Stimulated activated CD4-positive, alpha-beta T cell treated with anti-CD3 and anti-CD28 coated beads, Interleukin-1b, Interleukin-23, amount 100 ng/mL, for 48 hours (primary cell): ENCODE data around the gene MEX3D.
"Not testable (repeated sequence)": the region's sequence is repeated elsewhere in the genome, so short reads cannot be mapped to it uniquely, and the experiment has no call there.

Experiments
- DNase-seq: peaks from one replicate; pipeline ENCODE4 v3.0.0-alpha.2; 2020

Gene MEX3D

GRCh38 chr19:1570836-1571235 lies 2.7 kb upstream of the MEX3D start:
- no peak for DNase-seq

- no peak for DNase-seq
These were observed 1.9 kb upstream of the MEX3D start for GRCh38 chr19:1569997-1570396.

GRCh38 chr19:1567848-1568227 lies 287 bp downstream of the MEX3D start:
- DNase-seq: no peak

GRCh38 chr19:1567116-1567847 lies 843 bp downstream of the MEX3D start:
- DNase-seq: no peak

GRCh38 chr19:1566392-1567115 lies 1.6 kb downstream of the MEX3D start:
- no peak for DNase-seq

- no peak for DNase-seq
These were observed 4.9 kb downstream of the MEX3D start for GRCh38 chr19:1563251-1563650.

DNA sequence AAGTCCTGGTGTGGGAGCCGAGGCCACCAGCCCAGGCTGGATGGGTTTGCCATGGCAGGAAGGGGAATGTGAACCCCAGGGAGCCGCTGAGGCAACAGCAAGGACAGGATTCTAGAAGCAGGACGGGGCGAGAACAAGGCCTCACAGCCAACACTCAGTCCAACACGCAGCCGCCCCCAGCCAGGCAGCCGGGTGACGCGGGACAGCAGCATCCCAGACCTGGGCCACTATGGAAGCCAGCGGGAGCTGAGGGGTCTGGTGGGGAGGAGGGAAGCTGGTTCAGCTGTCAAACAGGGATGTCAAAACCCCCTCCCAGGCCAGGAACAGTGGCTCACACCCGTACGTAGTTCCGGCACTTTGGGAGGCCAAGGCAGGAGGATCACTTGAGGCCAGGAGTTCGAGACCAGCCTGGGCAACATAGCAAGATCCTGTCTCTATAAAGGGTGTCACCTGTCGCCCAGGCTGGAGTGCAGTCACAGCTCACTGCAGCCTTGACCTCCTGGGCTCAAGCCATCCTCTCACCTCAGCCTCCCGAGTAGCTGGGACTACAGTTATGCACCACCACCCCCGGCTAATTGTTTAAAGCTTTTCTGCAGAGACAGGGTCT lies 6.8 kb downstream of the MEX3D start:
- DNase-seq: no peak

DNA sequence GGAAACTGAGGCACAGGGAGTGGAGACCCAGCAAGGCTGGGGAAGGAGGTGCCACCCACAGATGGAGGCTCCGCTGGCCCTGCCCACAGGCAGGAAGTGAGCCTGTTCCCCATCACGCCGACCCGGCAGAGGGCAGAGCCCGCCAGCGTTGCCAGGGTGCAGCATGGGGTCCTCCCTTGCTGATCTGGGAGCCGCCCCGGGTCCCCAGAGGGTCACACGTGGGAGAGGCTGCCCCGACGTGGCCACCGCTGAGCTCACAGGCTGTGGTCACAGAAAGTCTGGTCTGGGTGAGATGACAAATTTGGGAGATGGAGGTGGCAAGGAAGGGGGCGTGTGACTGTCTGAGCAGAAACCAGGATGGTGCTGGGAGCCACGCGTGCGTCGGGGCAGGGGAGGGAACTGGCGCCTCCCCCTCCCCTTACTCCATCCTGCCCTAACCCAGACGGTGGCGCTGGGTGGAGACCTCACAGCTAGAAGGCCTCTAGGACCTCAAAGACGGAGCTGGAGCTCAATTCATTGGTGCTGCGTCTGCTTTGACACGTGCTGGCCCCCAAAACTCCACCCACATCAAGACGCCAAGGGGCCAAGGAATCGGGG lies 7.7 kb downstream of the MEX3D start:
- no peak for DNase-seq

DNA sequence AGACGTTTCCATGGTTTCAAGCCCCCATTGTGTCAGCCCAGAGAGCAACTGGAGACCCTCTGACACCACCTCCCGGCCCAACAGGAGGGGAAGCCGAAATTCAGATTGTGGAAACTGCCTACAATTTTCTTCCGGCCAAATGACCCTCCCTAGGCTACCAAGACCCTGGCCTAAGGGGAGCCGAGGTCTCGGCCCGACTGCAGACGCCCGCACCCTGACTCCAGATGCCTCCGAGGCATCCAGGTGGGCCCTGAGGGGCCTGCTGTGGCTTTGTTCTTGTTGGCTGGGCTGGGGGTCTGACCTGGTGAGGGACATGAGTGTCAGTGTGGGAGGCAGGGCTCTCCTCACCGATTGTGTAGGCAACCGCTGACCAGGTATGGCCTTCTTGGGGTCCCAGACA lies 9.6 kb downstream of the MEX3D start:
- DNase-seq: no peak

DNA sequence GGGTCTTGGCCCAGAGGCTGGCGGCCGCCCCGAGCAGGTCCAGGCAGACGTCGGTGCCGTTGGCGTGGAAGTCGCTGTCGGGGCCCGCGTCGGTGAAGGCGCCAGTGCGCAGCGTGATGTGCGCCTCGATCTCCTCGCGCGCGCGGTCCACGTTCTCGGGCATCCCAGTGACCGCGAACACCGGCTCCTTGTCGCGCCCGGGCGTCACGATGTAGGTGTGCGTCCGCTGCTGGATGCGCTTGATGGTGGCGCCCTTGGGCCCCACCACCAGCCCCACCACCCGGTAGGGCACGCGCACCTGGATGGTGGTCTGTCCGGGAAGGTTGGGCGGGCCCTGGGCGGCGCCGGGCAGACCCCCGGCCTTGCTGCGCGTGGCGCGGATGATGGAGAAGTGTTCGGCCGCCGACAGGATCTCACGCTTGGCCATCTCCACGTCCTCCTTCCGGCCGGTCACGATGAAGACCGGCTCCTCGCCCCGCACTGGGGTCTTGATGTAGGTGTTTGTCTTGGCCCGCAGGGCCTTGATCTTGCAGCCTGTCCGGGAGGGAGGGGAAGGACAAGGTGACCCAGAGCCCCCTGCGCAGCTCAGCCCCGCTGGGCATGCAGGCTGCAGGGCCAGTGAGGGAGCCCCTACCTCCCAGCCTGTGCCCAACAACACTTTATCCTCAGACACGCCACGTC lies 11.6 kb downstream of the MEX3D start:
- DNase-seq: no peak

- no peak for DNase-seq
These were observed 12.4 kb downstream of the MEX3D start for GRCh38 chr19:1555487-1556389.

DNA sequence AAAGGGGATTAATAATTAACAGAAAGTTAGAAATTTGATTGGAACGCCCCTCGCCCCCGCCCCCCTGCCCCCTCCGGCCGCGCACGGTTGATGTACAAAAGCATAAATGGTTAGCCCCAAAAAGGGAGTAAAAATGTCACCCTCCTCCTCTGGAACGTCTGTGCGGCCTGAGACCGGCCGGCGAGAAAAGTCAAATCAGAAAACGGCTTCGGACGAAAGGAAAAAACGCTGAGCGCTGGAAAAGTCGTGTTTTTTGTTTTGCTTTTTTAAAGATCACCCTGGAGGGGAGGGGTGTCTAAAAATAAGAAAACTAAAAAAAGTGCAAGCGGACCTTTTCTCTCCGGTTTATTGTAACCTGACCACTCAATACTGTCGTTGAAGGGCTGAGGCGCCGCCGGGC lies 13.2 kb downstream of the MEX3D start:
- DNase-seq: no peak

- no peak for DNase-seq
These were observed 14.7 kb downstream of the MEX3D start for GRCh38 chr19:1553415-1553814.

- DNase-seq: no peak
These were observed 16.8 kb downstream of the MEX3D start for GRCh38 chr19:1551068-1552040.

DNA sequence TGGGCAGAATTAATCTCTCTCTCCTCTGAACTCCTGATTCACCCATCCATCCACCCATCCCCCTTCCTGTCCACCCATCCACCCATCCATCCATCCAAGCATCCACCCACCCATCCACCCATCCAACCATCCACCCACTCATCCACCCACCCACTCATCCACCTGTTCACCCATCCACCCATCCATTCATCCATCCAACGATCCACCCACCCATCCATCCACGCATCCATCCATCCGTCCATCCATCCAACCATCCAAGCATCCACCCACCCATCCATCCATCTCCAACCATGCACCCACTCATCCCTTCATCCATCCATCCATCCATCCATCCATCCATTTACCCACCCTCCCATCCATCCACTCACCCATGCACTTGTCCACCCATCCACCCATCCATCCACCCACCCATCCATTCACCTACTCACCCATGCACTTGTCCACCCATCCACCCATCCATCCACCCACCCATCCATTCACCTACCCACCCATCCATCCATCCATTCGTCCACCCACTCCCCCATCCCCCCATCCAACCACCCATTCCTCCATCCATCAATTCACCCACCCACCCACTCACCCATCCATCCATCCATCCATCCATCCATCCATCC lies 18.7 kb downstream of the MEX3D start:
- DNase-seq: no peak

GRCh38 chr19:1540365-1540925 lies 27.7 kb downstream of the MEX3D start:
- no peak for DNase-seq

- not testable (repeated sequence) for DNase-seq
These were observed 28.4 kb downstream of the MEX3D start for GRCh38 chr19:1539749-1540148.

DNA sequence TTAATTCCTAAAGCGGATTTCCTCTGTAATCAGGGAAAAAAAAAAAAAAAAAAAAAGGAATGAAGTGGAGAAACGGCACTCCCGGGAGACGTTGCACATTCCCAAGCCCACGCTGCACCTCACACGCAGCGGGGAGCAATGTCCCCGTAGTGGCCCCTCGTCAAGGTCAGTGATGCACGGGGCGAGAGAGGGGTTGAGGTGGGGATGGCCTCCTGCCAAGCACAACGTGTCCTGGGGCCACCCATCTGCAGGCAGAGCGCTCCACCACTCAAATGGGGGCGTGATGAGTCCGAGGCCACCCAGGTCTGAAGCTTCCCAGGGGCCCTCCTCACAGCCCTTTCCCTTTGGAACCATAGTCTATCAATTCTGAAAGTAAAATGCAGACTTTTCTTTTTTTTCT lies 29.1 kb downstream of the MEX3D start:
- DNase-seq: no peak

GRCh38 chr19:1535699-1536098 lies 32.4 kb downstream of the MEX3D start:
- DNase-seq: not testable (repeated sequence)

DNA sequence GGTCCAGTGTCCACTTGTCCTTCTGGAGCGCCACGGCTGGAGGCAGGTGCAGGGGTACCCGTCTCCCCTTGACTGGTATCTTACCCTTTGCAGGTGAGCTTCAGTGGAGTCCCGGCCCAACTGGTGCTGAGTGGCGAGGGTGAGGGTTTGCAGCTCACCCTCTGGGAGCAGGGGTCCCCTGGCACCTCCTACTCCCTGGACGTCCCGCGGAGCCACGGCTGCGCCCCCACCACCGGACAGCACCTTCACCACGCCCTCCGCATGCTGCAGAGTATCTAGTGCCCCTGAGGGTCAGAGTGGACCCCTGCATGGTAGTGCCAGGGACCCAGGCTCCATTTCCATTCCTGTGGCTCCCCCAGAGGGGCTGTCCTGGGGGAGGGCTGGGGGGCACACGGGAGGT lies 33.2 kb downstream of the MEX3D start:
- no peak for DNase-seq
